B cell (primary cell): Measurements from ENCODE around the gene ALKBH8. TPM values are rescaled to one million over a fixed set of nuclear protein-coding genes. Genes with fewer than 3 reads are reported as not detected.
"Not testable (repeated sequence)": the region's sequence is repeated elsewhere in the genome, so short reads cannot be mapped to it uniquely, and the experiment has no call there.

Experiments
- ATAC-seq: fragments of 200-7000 bp; cut with Tn5 transposase; one replicate; pipeline ENCODE4 v1.10.0; 2021; ENCODE audit warnings: low read depth, mild to moderate bottlenecking, moderate number of reproducible peaks, moderate library complexity
- CTCF ChIA-PET: fragments of 350-600 bp; sonication (Branson Sonifier 250); formaldehyde crosslinking; loops from one replicate; lab custom pipeline; 2021; ENCODE audit warnings: antibody characterized with exemption, inconsistent platforms; lab: Charles Lee
- POLR2A ChIA-PET: fragments of 350-600 bp; sonication (Branson Sonifier 250); formaldehyde crosslinking; loops from one replicate; lab custom pipeline; 2021; ENCODE audit warnings: antibody characterized with exemption; lab: Charles Lee
- DNase-seq: peaks from one replicate; pipeline ENCODE4 v3.0.0; 2013
- H2AFZ ChIP-seq: 2 replicates; pipeline ENCODE4 v1.6.1; 2012; ENCODE audit warnings: mild to moderate bottlenecking, low read depth, low read length; ENCODE audit not compliant: insufficient read depth, poor library complexity, severe bottlenecking
- H3K27ac ChIP-seq, 2 donors: 1 replicate in 1 of 2; 2 replicates in 1 of 2; pipeline ENCODE4 v1.5.1; 2012 to 2013; ENCODE audit warnings: low read length in 2 of 2, mild to moderate bottlenecking in 2 of 2, moderate library complexity in 1 of 2
- H3K27me3 ChIP-seq, 4 experiments: fragments of 200-600 bp in 1 of 4; sonication (generic) in 1 of 4; replicated peaks in 1 of 4; 1 replicate in 2 of 4; 2 replicates in 2 of 4; pipeline versions ENCODE4 v1.6.1 to v1.7.0; 2013 to 2016; ENCODE audit warnings: low read length in 3 of 4, mild to moderate bottlenecking in 2 of 4, mixed read lengths in 1 of 4, moderate library complexity in 1 of 4; ENCODE audit not compliant: insufficient read depth in 4 of 4, control insufficient read depth in 3 of 4; ENCODE audit errors: control extremely low read depth in 1 of 4
- H3K36me3 ChIP-seq, 2 experiments: replicated peaks in 1 of 2; 1 replicate in 1 of 2; 2 replicates in 1 of 2; pipeline versions ENCODE4 v1.6.1 to v1.7.1; 2013; ENCODE audit warnings: low read length in 1 of 2; ENCODE audit not compliant: insufficient read depth in 2 of 2, control insufficient read depth in 1 of 2; ENCODE audit errors: control extremely low read depth in 1 of 2, extremely low read depth in 1 of 2
- H3K4me1 ChIP-seq, 2 donors: fragments of 200-600 bp in 1 of 2; sonication (generic) in 1 of 2; 1 replicate in 1 of 2; 2 replicates in 1 of 2; pipeline versions ENCODE4 v1.5.1 to v1.6.1; 2013 to 2017; ENCODE audit warnings: low read length in 2 of 2; ENCODE audit not compliant: control insufficient read depth in 2 of 2, insufficient read depth in 2 of 2
- H3K4me2 ChIP-seq: replicated peaks from 2 replicates; pipeline ENCODE3; 2012; ENCODE audit warnings: mild to moderate bottlenecking, low read depth, low read length; ENCODE audit not compliant: poor library complexity, severe bottlenecking
- H3K4me3 ChIP-seq, 5 experiments: fragments of 200-600 bp in 1 of 5; sonication (generic) in 1 of 5; 1 replicate in 3 of 5; 2 replicates in 2 of 5; pipeline versions ENCODE4 v1.5.1 to v1.7.0; 2011 to 2016; ENCODE audit warnings: low read length in 4 of 5, mild to moderate bottlenecking in 4 of 5, low read depth in 2 of 5, control low read depth in 1 of 5, moderate library complexity in 1 of 5; ENCODE audit not compliant: insufficient read depth in 1 of 5; ENCODE audit errors: control extremely low read depth in 1 of 5, extremely low read depth in 1 of 5
- H3K79me2 ChIP-seq: fragments of 200-600 bp; sonication (generic); one replicate; pipeline ENCODE4 v1.6.0; 2016; ENCODE audit warnings: low read length; ENCODE audit not compliant: control insufficient read depth, insufficient read depth
- H3K9ac ChIP-seq: fragments of 200-600 bp; sonication (generic); 2 replicates; pipeline ENCODE4 v1.6.1; 2017; ENCODE audit warnings: mild to moderate bottlenecking, low read length, moderate library complexity
- H3K9me3 ChIP-seq, 3 donors: one replicate each; pipeline versions ENCODE4 v1.6.1 to v1.7.1; 2013; ENCODE audit warnings: low read length in 2 of 3; ENCODE audit not compliant: control insufficient read depth in 2 of 3, insufficient read depth in 1 of 3; ENCODE audit errors: control extremely low read depth in 1 of 3
- H4K20me1 ChIP-seq: 2 replicates; pipeline ENCODE4 v1.6.0; 2012; ENCODE audit warnings: mild to moderate bottlenecking, low read length; ENCODE audit not compliant: insufficient read depth, control insufficient read depth, poor library complexity, severe bottlenecking
- H3K27ac Mint-ChIP-seq: one replicate; pipeline ENCODE4 v1.8.0; 2021; ENCODE audit warnings: mixed read lengths
- H3K27me3 Mint-ChIP-seq: one replicate; pipeline ENCODE4 v1.8.0; 2021; ENCODE audit warnings: mixed read lengths
- H3K4me1 Mint-ChIP-seq: one replicate; pipeline ENCODE4 v1.8.0; 2021; ENCODE audit warnings: mixed read lengths
- H3K4me3 Mint-ChIP-seq: one replicate; pipeline ENCODE4 v1.8.0; 2021; ENCODE audit warnings: mixed read lengths
- H3K9me3 Mint-ChIP-seq: one replicate; pipeline ENCODE4 v1.8.0; 2022; ENCODE audit warnings: mixed read lengths; ENCODE audit not compliant: insufficient read depth
- EZH2 ChIP-seq: IDR thresholded peaks from 2 replicates; pipeline ENCODE4 v1.6.1; 2012; ENCODE audit warnings: borderline replicate concordance, low read depth, mild to moderate bottlenecking, moderate library complexity, low read length; ENCODE audit not compliant: insufficient read depth, poor library complexity, severe bottlenecking
- WGBS: methylation state at CpG from one replicate; pipeline ENCODE4 v1.1.5; 2013; ENCODE audit warnings: missing lambda C conversion rate; ENCODE audit not compliant: insufficient coverage; 5-methylcytosine and 5-hydroxymethylcytosine counted together
- intact Hi-C: fragments of 100-400 bp; cut with micrococcal nuclease; formaldehyde crosslinking; loops from one replicate; pipeline ENCODE4 v1.10.0; 2022
- polyA plus RNA-seq: library from polyadenylated mRNA; depleted of rRNA; stranded (reverse); fragments of >200 nt; gene quantifications from 2 replicates; pipeline ENCODE4 v1.2.3, GENCODE V29; 2012
- total RNA-seq, 2 donors: library from RNA; stranded (reverse); fragments of 120-200 nt in 1 of 2; gene quantifications; 1 replicate in 1 of 2; 2 replicates in 1 of 2; pipeline versions ENCODE4 v1.2.3 to v1.2.4, GENCODE V29; 2013 to 2022
- TF ChIP-seq, protein P1 (sequence below): fragments of 200-600 bp; IDR thresholded peaks from one replicate; pipeline ENCODE4 v1.8.0; 2022; ENCODE audit warnings: antibody characterized with exemption, mild to moderate bottlenecking

ALKBH8 gene
- total and polyA plus RNA-seq, 2 donors (not counting 1 experiment from before 2014, with no cell fraction given): 4.0 to 13.3 TPM

GRCh38 chr11:107565955-107566501 lies 493 bp upstream of the ALKBH8 start:
- H3K27ac ChIP-seq: peak overlapping the region; percentile 71 to 81
- 33% methylated on average over 3 of the region's 9 CpGs for WGBS
- Mint-ChIP-seq H3K4me3 (peak overlapping the region; percentile 97), H3K27ac (peak overlapping the region; percentile 96), H3K4me1 (peaks cover 46% of the 10 kb centered on the region)
- intact Hi-C loops: loop anchor here (1.0 to 10.0 kb wide), 7 partner anchors 17 to 1544 kb away; partner anchors contain the start of genes CUL5, CWF19L2, DDX10 and MSANTD4
- not testable (repeated sequence) for ATAC-seq, H3K9me3 ChIP-seq, H3K27me3 ChIP-seq, H3K36me3 ChIP-seq, DNase-seq, H4K20me1 ChIP-seq, H3K27me3 Mint-ChIP-seq, H3K79me2 ChIP-seq, H3K9me3 Mint-ChIP-seq
- H3K4me2 ChIP-seq: peak overlapping the region; percentile 83
- peak overlapping the region; percentile 84 for H3K9ac ChIP-seq
- peaks cover 37% of the 10 kb centered on the region in 2 donors for H3K4me1 ChIP-seq
- peak overlapping the region; percentile 57 to 94 (median 80) for H3K4me3 ChIP-seq
- peak overlapping the region; percentile 93 for H2AFZ ChIP-seq
- POLR2A ChIA-PET: interaction anchor here (1.6 kb wide), 1 partner anchor 108 kb away, joined by 5 read pairs; the partner anchor contains the start of gene CWF19L2
- CTCF ChIA-PET: interaction anchor here (0.8 to 10.4 kb wide), 7 partner anchors 9 to 332 kb away, joined by 3 to 106 read pairs (median 21); no protein-coding TSS in a partner anchor

GRCh38 chr11:107564877-107565218 lies 687 bp downstream of the ALKBH8 start:
- H3K27ac Mint-ChIP-seq: peak overlapping the region; percentile 96
- peak overlapping the region; percentile 97 for H3K4me3 Mint-ChIP-seq
- 20% methylated on average over 4 of the region's 6 CpGs for WGBS
- Histone ChIP-seq H3K27ac (peak overlapping the region; percentile 71 to 81), H3K4me3 (peak overlapping the region; percentile 57 to 94 (median 80)), H3K4me2 (peak overlapping the region; percentile 83), H3K27me3 (no peaks in the 10 kb centered on the region), H3K36me3 (peaks cover 0 to 8% of the 10 kb centered on the region in 2 experiments), H4K20me1 (no peaks in the 10 kb centered on the region), H2AFZ (peak overlapping the region; percentile 93), H3K9me3 (no peaks in the 10 kb centered on the region), H3K4me1 (peaks cover 37% of the 10 kb centered on the region in 2 donors), H3K9ac (peak overlapping the region; percentile 84), H3K79me2 (peaks cover 7% of the 10 kb centered on the region)
- ATAC-seq (peak; percentile 1), DNase-seq (no peak)
- ChIA-PET POLR2A (interaction anchor here (0.5 to 1.6 kb wide), 2 partner anchors 107 to 668 kb away, joined by 5 to 10 read pairs; partner anchors contain the start of gene CWF19L2), CTCF (interaction anchor here (1.0 to 10.4 kb wide), 5 partner anchors 11 to 334 kb away, joined by 3 to 106 read pairs (median 35); no protein-coding TSS in a partner anchor)
- H3K4me1 Mint-ChIP-seq: peaks cover 46% of the 10 kb centered on the region
- intact Hi-C loops: loop anchor here (1.0 to 10.0 kb wide), 7 partner anchors 16 to 1543 kb away; partner anchors contain the start of genes CUL5, CWF19L2, DDX10 and MSANTD4
- H3K9me3 Mint-ChIP-seq: no peaks in the 10 kb centered on the region
- no peaks in the 10 kb centered on the region for H3K27me3 Mint-ChIP-seq
- TF ChIP-seq EZH2: no peak
- TF ChIP-seq, protein P1, sequence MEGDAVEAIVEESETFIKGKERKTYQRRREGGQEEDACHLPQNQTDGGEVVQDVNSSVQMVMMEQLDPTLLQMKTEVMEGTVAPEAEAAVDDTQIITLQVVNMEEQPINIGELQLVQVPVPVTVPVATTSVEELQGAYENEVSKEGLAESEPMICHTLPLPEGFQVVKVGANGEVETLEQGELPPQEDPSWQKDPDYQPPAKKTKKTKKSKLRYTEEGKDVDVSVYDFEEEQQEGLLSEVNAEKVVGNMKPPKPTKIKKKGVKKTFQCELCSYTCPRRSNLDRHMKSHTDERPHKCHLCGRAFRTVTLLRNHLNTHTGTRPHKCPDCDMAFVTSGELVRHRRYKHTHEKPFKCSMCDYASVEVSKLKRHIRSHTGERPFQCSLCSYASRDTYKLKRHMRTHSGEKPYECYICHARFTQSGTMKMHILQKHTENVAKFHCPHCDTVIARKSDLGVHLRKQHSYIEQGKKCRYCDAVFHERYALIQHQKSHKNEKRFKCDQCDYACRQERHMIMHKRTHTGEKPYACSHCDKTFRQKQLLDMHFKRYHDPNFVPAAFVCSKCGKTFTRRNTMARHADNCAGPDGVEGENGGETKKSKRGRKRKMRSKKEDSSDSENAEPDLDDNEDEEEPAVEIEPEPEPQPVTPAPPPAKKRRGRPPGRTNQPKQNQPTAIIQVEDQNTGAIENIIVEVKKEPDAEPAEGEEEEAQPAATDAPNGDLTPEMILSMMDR: no peak
